Immature natural killer cell (primary cell): ENCODE results near the gene SEZ6. TPM values are rescaled to one million over a fixed set of nuclear protein-coding genes. Genes with fewer than 3 reads are reported as not detected.

ENCODE experiments used
- DNase-seq, 3 donors: peaks; one replicate each; pipeline ENCODE4 v3.0.0; 2022; ENCODE audit warnings: mixed read lengths in 1 of 3
- H3K27ac Mint-ChIP-seq, 6 donors: one replicate each; pipeline ENCODE4 v1.8.0; 2020; ENCODE audit warnings: mixed read lengths in 6 of 6, mild to moderate bottlenecking in 5 of 6, inconsistent platforms in 4 of 6, moderate library complexity in 3 of 6
- H3K27me3 Mint-ChIP-seq, 3 donors: one replicate each; pipeline ENCODE4 v1.8.0; 2020 to 2021; ENCODE audit warnings: low read depth in 3 of 3, mild to moderate bottlenecking in 3 of 3, mixed read lengths in 3 of 3, moderate library complexity in 3 of 3, inconsistent platforms in 1 of 3
- H3K36me3 Mint-ChIP-seq, 3 donors: one replicate each; pipeline ENCODE4 v1.8.0; 2020; ENCODE audit warnings: mixed read lengths in 3 of 3, inconsistent platforms in 2 of 3, mild to moderate bottlenecking in 2 of 3
- H3K4me1 Mint-ChIP-seq, 2 donors: one replicate each; pipeline ENCODE4 v1.8.0; 2020; ENCODE audit warnings: inconsistent platforms in 2 of 2, mild to moderate bottlenecking in 2 of 2, mixed read lengths in 2 of 2, moderate library complexity in 1 of 2
- H3K4me3 Mint-ChIP-seq, 5 donors: one replicate each; pipeline ENCODE4 v1.8.0; 2020; ENCODE audit warnings: mild to moderate bottlenecking in 5 of 5, mixed read lengths in 5 of 5, inconsistent platforms in 3 of 5, moderate library complexity in 3 of 5
- H3K9me3 Mint-ChIP-seq, 6 donors: one replicate each; pipeline ENCODE4 v1.8.0; 2020; ENCODE audit warnings: mild to moderate bottlenecking in 6 of 6, mixed read lengths in 6 of 6, inconsistent platforms in 4 of 6, moderate library complexity in 3 of 6
- polyA plus RNA-seq, 3 donors: library from polyadenylated mRNA; unstranded; fragments of 300-500 nt; fragmentation: Illumina TruSeq; gene quantifications; one replicate each; pipeline ENCODE4 v1.2.3, GENCODE V29; 2021

The SEZ6 gene
- polyA plus RNA-seq, 3 donors from 2014 or later = 0.71 to 3.8 (median 0.86) TPM

DNA sequence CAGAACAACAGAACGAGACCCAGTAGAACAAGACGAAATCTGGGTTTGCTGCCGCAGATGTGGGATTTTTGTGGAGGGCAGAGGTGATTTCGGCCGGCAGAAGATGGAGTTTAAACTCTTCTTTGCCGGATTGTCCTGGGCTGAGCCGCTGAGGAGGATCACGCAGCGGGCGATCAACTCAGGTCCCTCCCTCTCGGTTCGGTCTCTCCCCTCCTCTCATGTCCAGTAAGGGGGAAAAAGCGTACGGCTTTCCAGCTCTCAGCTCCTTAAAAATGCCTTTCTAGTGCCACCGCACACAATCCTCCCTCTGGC lies 57.0 kb downstream of the SEZ6 start:
- H3K4me3 Mint-ChIP-seq = peak overlapping the region; percentile 92 to 97 (median 93)
- no peak for DNase-seq
- H3K36me3 Mint-ChIP-seq = no peaks in the 10 kb centered on the region
- H3K9me3 Mint-ChIP-seq = no peaks in the 10 kb centered on the region
- H3K4me1 Mint-ChIP-seq = peaks cover 49 to 50% of the 10 kb centered on the region in 2 donors
- H3K27me3 Mint-ChIP-seq = peaks cover 7 to 17% (median 10%) of the 10 kb centered on the region in 3 donors
- H3K27ac Mint-ChIP-seq = peak overlapping the region; percentile 95 to 99 (median 98)

DNA sequence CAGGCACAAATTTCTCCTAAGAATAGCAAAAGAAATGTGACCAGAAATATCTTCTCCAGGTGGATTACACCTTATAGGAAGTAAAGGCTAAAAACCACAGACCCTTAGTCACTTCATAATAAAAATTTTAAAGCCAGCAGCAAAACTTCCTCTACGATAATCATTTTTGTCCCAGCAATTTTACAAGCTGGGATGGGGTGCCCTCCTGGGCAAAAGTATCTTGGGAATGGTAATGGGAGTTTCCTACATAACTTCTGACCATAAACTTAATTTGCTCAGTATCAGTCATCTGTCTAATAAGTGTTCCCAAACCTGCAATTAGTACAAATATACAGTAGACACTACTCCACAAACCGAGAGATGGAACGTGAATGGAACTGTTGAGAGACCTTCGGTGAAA lies 57.5 kb downstream of the SEZ6 start:
- H3K4me1 Mint-ChIP-seq = peaks cover 54 to 55% of the 10 kb centered on the region in 2 donors

DNA sequence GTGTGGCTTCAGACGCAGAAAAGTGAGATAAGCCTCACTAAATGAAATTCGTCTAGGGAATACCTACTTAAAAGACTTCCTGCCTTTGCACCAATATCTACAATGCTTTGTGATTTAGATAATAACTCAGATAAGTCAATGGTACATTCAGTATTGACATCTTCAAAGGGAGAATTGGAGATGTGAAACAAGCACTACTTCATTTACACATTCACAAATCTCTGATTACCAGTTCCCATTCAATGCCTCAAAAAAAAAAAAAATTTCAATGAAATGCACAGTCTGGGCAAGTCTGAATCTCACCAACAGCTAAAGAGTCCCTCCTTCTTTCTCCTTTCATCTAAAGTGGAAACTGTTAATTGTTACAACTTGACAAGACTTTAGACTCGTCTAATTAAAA lies 58.2 kb downstream of the SEZ6 start:
- no peaks in the 10 kb centered on the region for H3K9me3 Mint-ChIP-seq
- H3K36me3 Mint-ChIP-seq = no peaks in the 10 kb centered on the region
- DNase-seq = no peak
- peaks cover 55 to 62% of the 10 kb centered on the region in 2 donors for H3K4me1 Mint-ChIP-seq
- H3K27ac Mint-ChIP-seq = peak overlapping the region; percentile 95 to 99 (median 98)
- H3K27me3 Mint-ChIP-seq = peaks cover 7 to 17% (median 10%) of the 10 kb centered on the region in 3 donors
- H3K4me3 Mint-ChIP-seq = peak overlapping the region; percentile 92 to 97 (median 93)

More for the DNA sequence above, 57.5 kb downstream of the SEZ6 start:
- Mint-ChIP-seq H3K9me3 (no peaks in the 10 kb centered on the region), H3K27ac (peak overlapping the region; percentile 95 to 99 (median 98)), H3K36me3 (no peaks in the 10 kb centered on the region), H3K27me3 (peaks cover 7 to 17% (median 10%) of the 10 kb centered on the region in 3 donors), H3K4me3 (peak overlapping the region; percentile 92 to 97 (median 93))
- DNase-seq = no peak

DNA sequence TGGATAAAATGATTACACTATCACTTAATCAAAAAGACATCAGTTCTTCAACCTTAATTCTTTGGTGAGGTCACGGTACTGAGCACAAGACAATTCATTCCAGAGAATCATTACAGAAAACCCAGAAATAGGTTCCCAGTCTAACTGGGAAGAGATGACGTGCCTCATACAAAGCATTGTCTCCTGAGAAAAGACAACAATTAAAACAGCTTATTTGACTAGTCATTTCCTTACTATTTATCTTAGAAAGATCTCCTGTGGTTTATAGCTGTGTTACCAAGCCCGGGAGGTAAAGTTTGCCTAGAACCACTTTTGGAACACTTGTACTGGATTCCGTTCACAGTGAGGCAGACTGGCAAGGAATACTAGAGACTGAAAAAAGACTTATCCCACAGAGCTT lies 59.6 kb downstream of the SEZ6 start:
- peak overlapping the region; percentile 66 to 98 (median 94) for H3K27ac Mint-ChIP-seq
- H3K27me3 Mint-ChIP-seq = peaks cover 7 to 17% (median 10%) of the 10 kb centered on the region in 3 donors

DNA sequence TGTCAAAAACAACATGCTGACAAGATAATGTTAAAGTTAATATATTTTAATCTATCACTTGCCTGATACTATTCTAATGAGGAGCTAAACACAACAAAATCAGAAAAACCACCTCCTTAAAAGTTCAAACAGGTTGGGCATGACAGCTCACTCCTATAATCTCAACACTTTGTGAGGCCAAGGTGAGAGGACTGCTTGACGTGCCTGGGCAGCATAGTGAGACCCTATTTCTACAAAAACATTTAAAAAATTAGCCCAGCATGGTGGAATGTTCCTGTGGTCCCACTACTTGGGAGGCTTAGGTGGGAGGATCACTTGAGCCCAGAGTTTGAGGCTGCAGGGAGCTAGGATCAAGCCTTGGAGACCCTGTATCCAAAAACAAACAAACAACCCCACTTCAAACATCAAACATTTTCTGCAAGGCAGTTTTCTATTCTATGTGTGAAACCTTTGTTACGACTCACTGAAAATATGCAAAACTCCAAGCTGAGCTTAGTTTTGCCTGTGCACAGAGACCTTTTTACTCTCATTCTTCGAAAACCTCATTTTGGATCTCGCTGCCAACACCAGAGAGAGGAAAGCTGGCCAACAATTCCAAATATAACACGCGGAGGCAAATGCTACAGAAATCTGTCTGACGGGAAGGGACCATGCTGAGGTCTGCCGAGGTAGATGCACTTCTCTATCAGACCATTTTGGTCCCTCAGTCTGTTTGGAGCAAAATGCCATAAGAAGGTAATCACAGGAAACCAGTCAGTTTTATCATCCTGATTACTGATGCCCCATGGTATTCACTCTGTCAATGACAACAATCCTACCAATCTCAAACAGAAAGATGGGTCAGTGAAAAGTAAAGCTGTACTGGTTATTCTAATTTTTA lies 60.7 kb downstream of the SEZ6 start:
- H3K4me1 Mint-ChIP-seq = peaks cover 73 to 83% of the 10 kb centered on the region in 2 donors
- H3K4me3 Mint-ChIP-seq = peak overlapping the region in 4 of 5 donors; percentile 5 to 74 (median 17)
- no peaks in the 10 kb centered on the region for H3K36me3 Mint-ChIP-seq
- H3K27ac Mint-ChIP-seq = peak overlapping the region; percentile 49 to 98 (median 94)
- H3K27me3 Mint-ChIP-seq = peaks cover 2 to 12% (median 4%) of the 10 kb centered on the region in 3 donors
- no peaks in the 10 kb centered on the region for H3K9me3 Mint-ChIP-seq
- no peak for DNase-seq

More for the DNA sequence above, 59.6 kb downstream of the SEZ6 start:
- peak overlapping the region in 3 of 5 donors; percentile 30 to 74 (median 64) for H3K4me3 Mint-ChIP-seq
- H3K9me3 Mint-ChIP-seq = no peaks in the 10 kb centered on the region
- no peak for DNase-seq
- H3K4me1 Mint-ChIP-seq = peaks cover 64 to 71% of the 10 kb centered on the region in 2 donors
- H3K36me3 Mint-ChIP-seq = no peaks in the 10 kb centered on the region

DNA sequence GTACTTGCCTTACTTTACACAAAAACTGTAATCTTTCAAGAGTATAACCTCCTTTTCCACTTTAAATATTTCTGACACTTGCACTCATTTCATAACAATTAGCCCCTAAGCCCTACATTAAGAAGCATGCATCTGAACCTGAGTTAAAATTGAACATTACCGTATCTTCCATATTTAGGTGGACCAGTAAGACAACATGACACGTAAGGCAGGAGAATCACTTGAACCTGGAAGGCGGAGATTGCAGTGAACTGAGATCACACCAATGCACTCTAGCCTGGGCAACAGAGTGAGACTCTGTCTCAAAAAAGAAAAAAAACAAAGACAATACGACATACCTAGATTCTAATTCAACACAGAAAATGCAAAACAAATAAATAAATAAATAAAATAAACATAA lies 61.5 kb downstream of the SEZ6 start:
- H3K4me1 Mint-ChIP-seq = peaks cover 81 to 90% of the 10 kb centered on the region in 2 donors
- DNase-seq = no peak
- H3K4me3 Mint-ChIP-seq = no peak overlapping the region
- H3K27me3 Mint-ChIP-seq = peaks cover 1 to 11% (median 3%) of the 10 kb centered on the region in 3 donors
- H3K36me3 Mint-ChIP-seq = no peaks in the 10 kb centered on the region
- H3K9me3 Mint-ChIP-seq = no peaks in the 10 kb centered on the region
- peak overlapping the region; percentile 4 to 71 (median 45) for H3K27ac Mint-ChIP-seq

DNA sequence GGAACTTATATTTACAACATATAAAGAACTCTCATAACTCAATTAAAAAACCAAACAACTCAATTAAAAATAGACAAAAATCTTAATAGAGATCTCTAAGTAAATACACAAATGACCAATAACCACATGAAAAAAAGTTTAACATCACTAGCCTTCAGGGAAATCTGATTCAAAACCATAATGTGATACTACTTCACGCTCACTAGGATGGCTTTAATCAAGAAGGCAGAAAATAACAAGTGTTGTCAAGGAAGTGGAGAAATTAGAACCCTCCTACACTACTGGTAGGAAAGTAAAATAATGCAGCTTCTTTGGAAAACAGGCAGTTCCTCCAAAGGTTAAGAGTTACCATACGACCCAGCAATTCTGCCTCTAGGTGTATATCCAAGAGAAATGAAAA lies 62.9 kb downstream of the SEZ6 start:
- H3K27me3 Mint-ChIP-seq = peaks cover 0 to 4% (median 2%) of the 10 kb centered on the region in 3 donors
- DNase-seq = no peak
- peaks cover 82 to 93% of the 10 kb centered on the region in 2 donors for H3K4me1 Mint-ChIP-seq
- no peaks in the 10 kb centered on the region for H3K36me3 Mint-ChIP-seq
- H3K9me3 Mint-ChIP-seq = no peaks in the 10 kb centered on the region
- peak overlapping the region in 5 of 6 donors; percentile 28 to 83 (median 50) for H3K27ac Mint-ChIP-seq
- H3K4me3 Mint-ChIP-seq = no peak overlapping the region

DNA sequence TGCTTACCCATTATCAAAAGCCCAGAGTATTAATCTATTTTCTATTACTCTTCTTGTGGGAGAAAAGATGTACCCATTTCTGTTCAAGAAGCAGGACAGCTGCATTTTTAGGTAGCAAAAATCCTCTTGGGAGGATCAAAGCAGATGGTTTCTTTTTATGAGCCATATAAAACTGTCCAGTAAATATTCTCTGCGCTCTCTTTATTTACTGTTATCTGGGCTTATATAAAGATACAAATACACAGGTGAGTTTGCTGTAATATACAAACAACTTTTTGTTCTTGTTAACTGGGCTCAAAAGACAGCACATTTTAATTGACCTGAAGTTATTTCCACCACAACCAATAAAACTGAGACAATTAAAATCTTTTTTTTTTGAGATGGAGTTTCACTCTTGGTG lies 64.6 kb downstream of the SEZ6 start:
- Mint-ChIP-seq H3K27me3 (peaks cover 0 to 4% (median 2%) of the 10 kb centered on the region in 3 donors), H3K4me1 (peaks cover 82 to 95% of the 10 kb centered on the region in 2 donors), H3K4me3 (no peak overlapping the region), H3K27ac (peak overlapping the region in 3 of 6 donors; percentile 43 to 74 (median 58)), H3K36me3 (no peaks in the 10 kb centered on the region), H3K9me3 (no peaks in the 10 kb centered on the region)
- DNase-seq = no peak

DNA sequence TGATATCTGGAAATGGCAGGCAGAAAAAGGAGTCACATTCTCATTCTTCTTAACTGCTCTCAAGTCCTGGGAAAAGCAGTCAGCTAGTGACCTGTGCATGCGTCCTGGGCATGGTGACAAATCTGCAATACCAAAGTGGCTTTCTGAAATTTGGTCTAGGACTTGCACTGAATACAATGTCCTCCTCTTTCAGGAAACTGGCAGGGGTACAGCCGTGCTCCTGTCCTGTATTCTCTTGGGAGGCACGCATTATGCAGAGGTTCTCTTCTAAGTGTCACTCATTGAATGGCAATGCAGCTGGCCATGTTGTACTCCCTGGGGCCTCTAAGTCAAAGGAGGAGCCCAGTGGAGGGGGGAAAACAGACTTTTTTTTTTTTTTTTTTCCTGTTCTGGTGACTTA lies 65.2 kb downstream of the SEZ6 start:
- H3K4me1 Mint-ChIP-seq = peaks cover 82 to 95% of the 10 kb centered on the region in 2 donors
- H3K36me3 Mint-ChIP-seq = no peaks in the 10 kb centered on the region
- H3K4me3 Mint-ChIP-seq = no peak overlapping the region
- H3K27me3 Mint-ChIP-seq = peaks cover 0 to 4% (median 2%) of the 10 kb centered on the region in 3 donors
- no peak for DNase-seq
- H3K9me3 Mint-ChIP-seq = no peaks in the 10 kb centered on the region
- H3K27ac Mint-ChIP-seq = peak overlapping the region; percentile 41 to 74 (median 63)

DNA sequence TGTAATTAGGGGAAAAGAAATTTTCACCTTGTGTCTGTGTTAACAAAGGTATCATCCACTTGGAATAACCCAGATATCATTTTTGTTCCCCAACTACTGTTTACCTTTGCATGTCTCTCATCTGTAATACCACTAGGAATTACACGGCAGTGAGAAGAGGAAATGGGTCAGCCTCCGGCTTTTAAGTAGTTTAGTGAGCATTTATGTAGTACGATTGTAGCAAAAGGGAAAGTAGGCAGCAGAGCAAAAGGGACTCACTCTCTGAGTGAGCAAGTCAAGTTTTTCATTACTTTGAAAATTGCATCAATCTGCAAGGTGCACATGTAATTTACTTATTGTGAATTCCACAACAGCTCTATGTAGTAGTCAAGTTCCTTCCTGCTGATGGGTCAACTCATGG lies 65.7 kb downstream of the SEZ6 start:
- DNase-seq = no peak
- Mint-ChIP-seq H3K27ac (peak overlapping the region; percentile 41 to 74 (median 63)), H3K4me1 (peaks cover 78 to 95% of the 10 kb centered on the region in 2 donors), H3K9me3 (no peaks in the 10 kb centered on the region), H3K36me3 (no peaks in the 10 kb centered on the region), H3K27me3 (peaks cover 0 to 4% (median 2%) of the 10 kb centered on the region in 3 donors), H3K4me3 (peak overlapping the region in 1 of 5 donors; percentile 52)

DNA sequence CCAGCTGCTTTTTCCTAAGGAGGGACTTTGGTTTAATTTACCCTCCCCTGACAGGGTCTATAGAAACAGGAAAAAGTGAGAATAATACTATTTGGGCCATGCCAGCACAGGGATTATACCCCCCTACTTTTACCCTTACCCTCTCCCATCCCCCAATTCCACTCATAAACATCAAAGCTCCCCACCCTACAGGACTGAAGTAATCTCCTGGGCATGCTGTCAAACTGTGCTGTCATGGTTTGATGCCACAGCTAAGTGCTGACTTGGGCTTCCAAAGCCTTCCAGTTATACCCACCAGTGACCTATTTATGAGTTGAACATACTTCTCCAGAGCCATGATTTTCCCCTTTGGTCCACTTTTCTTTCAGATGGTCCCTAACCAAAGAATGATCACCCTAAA lies 67.3 kb downstream of the SEZ6 start:
- peak overlapping the region; percentile 49 to 84 (median 68) for H3K27ac Mint-ChIP-seq
- peak overlapping the region in 1 of 5 donors; percentile 31 for H3K4me3 Mint-ChIP-seq
- peaks cover 0 to 5% (median 0%) of the 10 kb centered on the region in 3 donors for H3K36me3 Mint-ChIP-seq
- no peak for DNase-seq
- H3K9me3 Mint-ChIP-seq = no peaks in the 10 kb centered on the region
- H3K4me1 Mint-ChIP-seq = peaks cover 75 to 92% of the 10 kb centered on the region in 2 donors
- peaks cover 0 to 2% (median 1%) of the 10 kb centered on the region in 3 donors for H3K27me3 Mint-ChIP-seq

DNA sequence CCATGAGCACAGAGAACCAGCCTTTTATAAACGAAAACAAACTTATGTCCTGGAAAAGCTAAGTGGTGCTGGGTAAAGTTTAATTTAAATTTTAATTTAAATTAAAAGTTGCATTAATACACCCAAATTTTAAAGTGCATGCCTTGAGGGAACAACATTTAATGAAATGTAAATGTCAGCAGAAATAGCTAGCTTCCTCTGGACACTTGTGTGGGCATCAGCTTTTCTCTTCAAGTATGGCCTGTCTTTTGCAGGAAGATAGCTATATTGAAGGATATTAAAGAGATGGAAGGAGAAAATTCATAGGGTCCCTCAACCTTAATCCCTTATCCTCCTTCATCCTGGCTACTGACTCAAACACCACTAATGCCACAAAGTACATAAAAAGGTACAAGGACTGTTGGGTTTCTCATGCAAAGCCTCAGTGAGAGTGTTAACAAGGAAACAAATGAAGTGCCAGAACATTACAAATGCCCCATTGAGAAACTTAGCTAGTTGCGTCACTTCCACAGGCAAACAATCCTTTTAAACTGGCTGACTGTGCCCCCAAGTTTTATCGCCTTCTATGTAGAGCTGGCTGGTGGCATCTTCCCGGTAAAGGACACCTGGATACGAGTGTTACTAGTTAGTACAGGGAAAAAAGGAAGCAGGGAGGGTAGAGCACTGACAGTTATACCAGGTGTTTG lies 68.6 kb downstream of the SEZ6 start:
- H3K4me3 Mint-ChIP-seq = peak overlapping the region in 1 of 5 donors; percentile 53

DNA sequence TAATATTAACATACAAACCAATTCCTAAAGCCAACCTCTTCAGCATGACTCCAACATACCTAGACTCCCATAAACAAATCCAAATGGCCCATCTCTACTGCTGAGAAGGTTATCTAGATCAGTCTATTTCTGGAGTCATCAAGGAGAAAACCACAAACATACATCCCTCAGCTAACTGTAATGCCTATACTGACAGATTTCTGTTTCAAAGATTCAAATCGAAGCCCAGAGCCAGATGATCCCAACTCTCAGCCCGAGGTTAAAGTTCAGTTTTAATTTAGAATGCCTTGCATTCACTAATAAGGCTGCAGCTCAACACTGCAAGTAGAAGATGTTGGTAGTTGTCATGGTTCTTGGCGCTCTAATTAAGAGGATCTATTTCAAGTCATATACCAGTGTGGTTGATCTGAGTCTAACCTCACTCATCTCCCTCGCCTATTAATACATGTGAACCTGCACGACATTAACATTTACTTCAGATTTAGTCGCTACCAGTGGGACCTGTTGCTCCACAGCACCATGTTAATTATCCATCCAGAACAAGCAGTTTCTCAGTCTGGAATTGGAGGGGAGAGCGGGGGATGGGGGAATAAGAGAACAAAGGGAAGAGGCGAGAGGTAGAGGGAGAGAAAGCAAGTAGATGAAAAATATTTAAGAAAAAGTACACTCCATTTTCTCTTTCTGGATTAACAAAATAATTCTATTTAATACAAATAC lies 69.9 kb downstream of the SEZ6 start:
- H3K36me3 Mint-ChIP-seq = peaks cover 0 to 5% (median 0%) of the 10 kb centered on the region in 3 donors

More for the DNA sequence above, 68.6 kb downstream of the SEZ6 start:
- H3K36me3 Mint-ChIP-seq = peaks cover 0 to 5% (median 0%) of the 10 kb centered on the region in 3 donors
- peaks cover 0 to 2% (median 1%) of the 10 kb centered on the region in 3 donors for H3K27me3 Mint-ChIP-seq
- peak overlapping the region; percentile 32 to 91 (median 82) for H3K27ac Mint-ChIP-seq
- DNase-seq = no peak
- no peaks in the 10 kb centered on the region for H3K9me3 Mint-ChIP-seq
- peaks cover 74 to 91% of the 10 kb centered on the region in 2 donors for H3K4me1 Mint-ChIP-seq

More for the DNA sequence above, 69.9 kb downstream of the SEZ6 start:
- peaks cover 64 to 78% of the 10 kb centered on the region in 2 donors for H3K4me1 Mint-ChIP-seq
- peaks cover 0 to 2% (median 1%) of the 10 kb centered on the region in 3 donors for H3K27me3 Mint-ChIP-seq
- H3K27ac Mint-ChIP-seq = peak overlapping the region; percentile 32 to 91 (median 82)
- no peak for DNase-seq
- no peaks in the 10 kb centered on the region for H3K9me3 Mint-ChIP-seq
- peak overlapping the region in 1 of 5 donors; percentile 44 for H3K4me3 Mint-ChIP-seq
